WI38 (cell line): ENCODE results near the gene TMEM240.
"Not testable (repeated sequence)": the region's sequence is repeated elsewhere in the genome, so short reads cannot be mapped to it uniquely, and the experiment has no call there.

Experiments
- H3K4me3 ChIP-seq: 2 replicates; pipeline ENCODE4 v1.5.1; 2011; ENCODE audit warnings: low read depth, mild to moderate bottlenecking, control low read depth, low read length
- CTCF ChIP-seq: IDR thresholded peaks from 2 replicates; pipeline ENCODE4 v1.5.1; 2012; ENCODE audit warnings: low read depth, mild to moderate bottlenecking, control low read depth, low read length

Gene TMEM240

GRCh38 chr1:1531947-1532346 is 8.5 kb downstream of the TMEM240 start:
- H3K4me3 ChIP-seq: no peak overlapping the region
- no peak for TF ChIP-seq CTCF

- TF ChIP-seq CTCF: no peak
- H3K4me3 ChIP-seq: no peak overlapping the region
These were observed 10.5 kb downstream of the TMEM240 start for GRCh38 chr1:1529936-1530335.

- no peak for TF ChIP-seq CTCF
- no peak overlapping the region for H3K4me3 ChIP-seq
These were observed 11.1 kb downstream of the TMEM240 start for GRCh38 chr1:1529321-1529720.

- no peak overlapping the region for H3K4me3 ChIP-seq
- TF ChIP-seq CTCF: no peak
These were observed 11.8 kb downstream of the TMEM240 start for GRCh38 chr1:1528301-1529267.

DNA sequence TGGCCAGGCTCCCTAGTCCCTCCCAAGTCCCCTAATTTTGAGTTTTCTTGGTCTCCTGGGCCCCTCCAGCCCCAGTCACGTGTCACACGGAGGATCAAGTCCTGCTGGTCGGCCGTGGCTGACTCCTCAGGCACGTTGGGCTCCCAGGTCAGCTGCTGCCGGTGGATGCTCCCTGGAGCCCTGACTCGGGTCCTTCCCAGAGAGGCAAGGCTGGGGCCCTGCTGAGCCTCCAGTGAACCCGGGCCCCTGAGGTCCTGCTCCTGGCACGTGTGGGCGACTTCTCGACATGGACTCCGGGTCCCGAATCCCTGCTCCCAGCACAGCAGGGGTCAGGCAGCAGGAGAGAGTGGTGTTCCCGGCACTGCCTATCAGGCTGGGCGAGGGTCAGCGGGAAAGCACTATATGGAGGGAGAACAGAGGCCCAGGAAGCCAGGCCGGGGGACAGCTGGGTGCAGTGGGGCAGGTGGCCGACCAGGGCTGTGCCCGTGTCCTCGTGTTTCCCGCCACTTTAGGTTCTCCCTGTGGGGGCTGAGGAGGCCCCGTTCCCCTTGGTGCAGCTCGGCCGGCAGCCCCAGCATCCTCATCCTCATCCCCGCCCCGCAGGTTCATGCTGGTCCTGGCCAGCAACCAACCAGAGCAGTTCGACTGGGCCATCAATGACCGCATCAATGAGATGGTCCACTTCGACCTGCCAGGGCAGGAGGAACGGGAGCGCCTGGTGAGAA is 13.2 kb downstream of the TMEM240 start:
- no peak overlapping the region for H3K4me3 ChIP-seq

DNA sequence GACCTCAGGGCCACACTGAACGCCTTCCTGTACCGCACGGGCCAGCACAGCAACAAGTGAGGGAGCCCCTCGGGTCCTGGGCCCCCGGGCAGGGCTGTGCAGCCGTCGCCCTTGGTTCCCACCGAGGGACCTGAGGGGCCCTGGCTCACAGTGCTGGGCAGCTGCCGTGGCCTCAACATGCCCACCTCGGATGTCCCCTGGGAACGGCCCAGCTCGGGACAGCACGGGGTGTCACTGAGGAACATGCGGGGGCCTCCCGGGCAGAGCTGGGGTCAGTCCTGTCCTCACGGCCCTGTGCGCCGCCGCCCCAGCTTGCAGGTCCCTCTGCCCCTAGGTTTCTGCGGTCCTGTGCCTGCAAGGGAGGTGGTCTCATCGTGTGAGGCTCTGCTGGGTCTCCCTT is 13.9 kb downstream of the TMEM240 start:
- H3K4me3 ChIP-seq: not testable (repeated sequence)

More for the DNA sequence above, 13.2 kb downstream of the TMEM240 start:
- no peak for TF ChIP-seq CTCF

DNA sequence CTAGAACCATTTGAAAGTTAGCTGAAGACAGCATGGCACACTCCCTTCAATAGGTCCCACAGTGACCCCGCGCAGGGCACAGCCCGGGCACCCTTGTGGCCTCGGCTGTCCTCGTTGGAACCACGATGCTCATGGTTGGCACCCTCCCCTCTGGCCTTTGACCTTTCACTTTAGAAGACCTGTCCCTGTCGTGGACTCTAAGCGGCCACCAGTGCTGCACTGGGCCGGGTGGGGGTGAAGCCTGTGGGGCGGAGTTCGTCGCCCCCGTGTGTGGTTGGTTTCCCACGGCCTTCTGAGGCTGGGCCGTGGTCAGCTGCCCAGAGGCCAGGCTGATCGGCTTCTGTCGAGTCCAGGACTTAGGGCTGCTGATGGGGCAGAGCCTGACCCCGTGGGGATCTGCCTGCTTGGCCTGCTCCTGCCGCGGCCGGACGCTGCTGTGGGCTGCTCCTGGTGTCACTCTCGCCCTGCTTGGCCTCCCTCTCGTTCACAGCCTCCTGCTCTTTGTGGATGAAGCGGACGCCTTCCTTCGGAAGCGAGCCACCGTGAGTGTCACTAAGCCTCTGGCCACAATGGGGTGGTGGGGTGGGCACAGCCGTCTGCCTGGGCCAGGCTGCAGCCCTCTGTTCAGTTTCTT is 15.6 kb downstream of the TMEM240 start:
- H3K4me3 ChIP-seq: not testable (repeated sequence)

GRCh38 chr1:1523651-1524050 is 16.8 kb downstream of the TMEM240 start:
- not testable (repeated sequence) for H3K4me3 ChIP-seq

- H3K4me3 ChIP-seq: not testable (repeated sequence)
These were observed 17.2 kb downstream of the TMEM240 start for GRCh38 chr1:1523226-1523625.

DNA sequence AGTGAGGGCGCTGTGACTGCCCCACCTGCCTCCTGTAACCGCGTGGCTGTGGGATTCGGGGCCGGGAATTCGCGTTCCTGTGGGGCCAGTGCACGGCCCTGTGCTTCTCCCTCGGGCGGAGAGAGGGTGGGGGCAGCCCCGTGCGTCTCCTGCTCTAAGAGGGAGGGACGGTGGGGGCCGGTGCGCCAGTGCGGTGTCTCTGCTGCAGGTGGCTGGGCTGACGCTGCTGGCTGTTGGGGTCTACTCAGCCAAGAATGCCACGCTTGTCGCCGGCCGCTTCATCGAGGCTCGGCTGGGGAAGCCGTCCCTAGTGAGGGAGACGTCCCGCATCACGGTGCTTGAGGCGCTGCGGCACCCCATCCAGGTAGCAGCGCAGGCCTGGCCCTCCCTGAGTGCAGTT is 17.9 kb downstream of the TMEM240 start:
- H3K4me3 ChIP-seq: not testable (repeated sequence)
